Muscle layer of colon (tissue), 2 donors: ENCODE data around the gene MYLK.

Source experiments
- H3K27ac ChIP-seq: one replicate; pipeline ENCODE4 v1.7.0; 2013; ENCODE audit warnings: low read depth, mild to moderate bottlenecking, low read length, moderate library complexity
- H3K27me3 ChIP-seq, 2 donors: one replicate each; pipeline ENCODE4 v1.7.0; 2013; ENCODE audit warnings: low read length in 2 of 2, mild to moderate bottlenecking in 2 of 2; ENCODE audit not compliant: insufficient read depth in 2 of 2, control insufficient read depth in 1 of 2
- H3K36me3 ChIP-seq: one replicate; pipeline ENCODE4 v1.7.0; 2013; ENCODE audit warnings: mild to moderate bottlenecking, low read length; ENCODE audit not compliant: insufficient read depth
- H3K4me1 ChIP-seq: one replicate; pipeline ENCODE4 v1.7.0; 2013; ENCODE audit warnings: mild to moderate bottlenecking, low read length; ENCODE audit not compliant: insufficient read depth
- H3K4me3 ChIP-seq, 2 donors: one replicate each; pipeline ENCODE4 v1.7.0; 2013; ENCODE audit warnings: low read length in 2 of 2, low read depth in 1 of 2, mild to moderate bottlenecking in 1 of 2, moderate library complexity in 1 of 2
- H3K9ac ChIP-seq: one replicate; pipeline ENCODE4 v1.7.0; 2013; ENCODE audit warnings: low read length
- H3K9me3 ChIP-seq: one replicate; pipeline ENCODE4 v1.7.0; 2013; ENCODE audit warnings: mild to moderate bottlenecking, low read length
- donor health status: abdominal sarcoma.
- donor health status: Adenocarcinoma of cecum.

Gene MYLK

GRCh38 chr3:123818921-123819429, 65.2 kb downstream of the MYLK start:
- Histone ChIP-seq H3K9me3 (no peaks in the 10 kb centered on the region), H3K4me1 (peaks cover 24% of the 10 kb centered on the region), H3K9ac (no peak overlapping the region), H3K4me3 (no peak overlapping the region), H3K27ac (no peak overlapping the region), H3K36me3 (no peaks in the 10 kb centered on the region), H3K27me3 (no peaks in the 10 kb centered on the region)

GRCh38 chr3:123818324-123818920, 65.7 kb downstream of the MYLK start:
- H3K36me3 ChIP-seq = no peaks in the 10 kb centered on the region
- no peaks in the 10 kb centered on the region for H3K9me3 ChIP-seq
- H3K4me1 ChIP-seq = peaks cover 24% of the 10 kb centered on the region
- no peak overlapping the region for H3K4me3 ChIP-seq
- no peaks in the 10 kb centered on the region for H3K27me3 ChIP-seq
- H3K9ac ChIP-seq = no peak overlapping the region
- H3K27ac ChIP-seq = no peak overlapping the region

- Histone ChIP-seq H3K27ac (no peak overlapping the region), H3K4me3 (peak overlapping the region in 1 of 2 donors; percentile 11), H3K9me3 (no peaks in the 10 kb centered on the region), H3K4me1 (peaks cover 24% of the 10 kb centered on the region), H3K27me3 (no peaks in the 10 kb centered on the region), H3K36me3 (no peaks in the 10 kb centered on the region), H3K9ac (no peak overlapping the region)
These were observed 66.7 kb downstream of the MYLK start for GRCh38 chr3:123817413-123817812.

- H3K9me3 ChIP-seq = no peaks in the 10 kb centered on the region
- no peak overlapping the region for H3K9ac ChIP-seq
- H3K4me1 ChIP-seq = peaks cover 24% of the 10 kb centered on the region
- no peaks in the 10 kb centered on the region for H3K36me3 ChIP-seq
- H3K27ac ChIP-seq = no peak overlapping the region
- H3K27me3 ChIP-seq = no peaks in the 10 kb centered on the region
- peak overlapping the region in 1 of 2 donors; percentile 11 for H3K4me3 ChIP-seq
These were observed 67.4 kb downstream of the MYLK start for GRCh38 chr3:123816673-123817207.

GRCh38 chr3:123815981-123816380, 68.2 kb downstream of the MYLK start:
- Histone ChIP-seq H3K36me3 (no peaks in the 10 kb centered on the region), H3K27me3 (no peaks in the 10 kb centered on the region), H3K9ac (no peak overlapping the region), H3K27ac (no peak overlapping the region), H3K4me1 (peaks cover 24% of the 10 kb centered on the region), H3K9me3 (no peaks in the 10 kb centered on the region), H3K4me3 (no peak overlapping the region)

GRCh38 chr3:123813876-123814275, 70.3 kb downstream of the MYLK start:
- Histone ChIP-seq H3K27ac (no peak overlapping the region), H3K9ac (no peak overlapping the region), H3K4me1 (peaks cover 24% of the 10 kb centered on the region), H3K27me3 (no peaks in the 10 kb centered on the region), H3K9me3 (no peaks in the 10 kb centered on the region), H3K36me3 (no peaks in the 10 kb centered on the region), H3K4me3 (no peak overlapping the region)

GRCh38 chr3:123809597-123809996, 74.5 kb downstream of the MYLK start:
- H3K4me3 ChIP-seq = no peak overlapping the region
- H3K4me1 ChIP-seq = no peaks in the 10 kb centered on the region
- no peaks in the 10 kb centered on the region for H3K36me3 ChIP-seq
- no peaks in the 10 kb centered on the region for H3K9me3 ChIP-seq
- no peak overlapping the region for H3K27ac ChIP-seq
- H3K9ac ChIP-seq = no peak overlapping the region
- H3K27me3 ChIP-seq = no peaks in the 10 kb centered on the region

GRCh38 chr3:123808812-123809211, 75.3 kb downstream of the MYLK start:
- Histone ChIP-seq H3K27me3 (no peaks in the 10 kb centered on the region), H3K9me3 (no peaks in the 10 kb centered on the region), H3K4me1 (no peaks in the 10 kb centered on the region), H3K27ac (no peak overlapping the region), H3K36me3 (no peaks in the 10 kb centered on the region), H3K9ac (no peak overlapping the region), H3K4me3 (no peak overlapping the region)

GRCh38 chr3:123807820-123808219, 76.3 kb downstream of the MYLK start:
- no peaks in the 10 kb centered on the region for H3K27me3 ChIP-seq
- H3K4me1 ChIP-seq = no peaks in the 10 kb centered on the region
- no peaks in the 10 kb centered on the region for H3K36me3 ChIP-seq
- no peaks in the 10 kb centered on the region for H3K9me3 ChIP-seq
- no peak overlapping the region for H3K4me3 ChIP-seq
- H3K27ac ChIP-seq = no peak overlapping the region
- no peak overlapping the region for H3K9ac ChIP-seq

- no peaks in the 10 kb centered on the region for H3K36me3 ChIP-seq
- H3K4me3 ChIP-seq = no peak overlapping the region
- no peak overlapping the region for H3K27ac ChIP-seq
- no peaks in the 10 kb centered on the region for H3K4me1 ChIP-seq
- H3K27me3 ChIP-seq = no peaks in the 10 kb centered on the region
- no peaks in the 10 kb centered on the region for H3K9me3 ChIP-seq
- H3K9ac ChIP-seq = no peak overlapping the region
These were observed 78.6 kb downstream of the MYLK start for GRCh38 chr3:123805504-123805903.

- no peak overlapping the region for H3K9ac ChIP-seq
- no peaks in the 10 kb centered on the region for H3K4me1 ChIP-seq
- no peaks in the 10 kb centered on the region for H3K27me3 ChIP-seq
- no peaks in the 10 kb centered on the region for H3K36me3 ChIP-seq
- H3K9me3 ChIP-seq = no peaks in the 10 kb centered on the region
- H3K27ac ChIP-seq = no peak overlapping the region
- no peak overlapping the region for H3K4me3 ChIP-seq
These were observed 79.0 kb downstream of the MYLK start for GRCh38 chr3:123805101-123805500.

GRCh38 chr3:123804676-123805075, 79.5 kb downstream of the MYLK start:
- no peaks in the 10 kb centered on the region for H3K36me3 ChIP-seq
- H3K27ac ChIP-seq = no peak overlapping the region
- H3K4me1 ChIP-seq = no peaks in the 10 kb centered on the region
- no peak overlapping the region for H3K4me3 ChIP-seq
- no peak overlapping the region for H3K9ac ChIP-seq
- H3K27me3 ChIP-seq = no peaks in the 10 kb centered on the region
- H3K9me3 ChIP-seq = no peaks in the 10 kb centered on the region
